Bronchial epithelial cell (primary cell): ENCODE measurements around the gene KCNK13. TPM values are rescaled to one million over a fixed set of nuclear protein-coding genes. Genes with fewer than 3 reads are reported as not detected.
A peak's percentile ranks its signal among the peaks of the same experiment; 100 is the strongest.
"Not testable (repeated sequence)": the region's sequence is repeated elsewhere in the genome, so short reads cannot be mapped to it uniquely, and the experiment has no call there.

Experiments used
- DNase-seq: peaks from one replicate; pipeline ENCODE4 v3.0.0-alpha.2; 2010; ENCODE audit warnings: low read depth
- FAIRE-seq: peaks from 2 replicates; lab custom pipeline; 2011; peaks lifted over from hg19 to GRCh38; lab: Jason Lieb, UNC
- H3K27me3 ChIP-seq: 2 replicates; pipeline ENCODE4 v1.5.1; 2011; ENCODE audit warnings: low read length; ENCODE audit not compliant: control insufficient read depth, insufficient read depth
- H3K36me3 ChIP-seq: 2 replicates; pipeline ENCODE4 v1.5.1; 2011; ENCODE audit warnings: low read length; ENCODE audit not compliant: control insufficient read depth, insufficient read depth
- H3K4me3 ChIP-seq: 2 replicates; pipeline ENCODE4 v1.5.1; 2011; ENCODE audit warnings: mild to moderate bottlenecking, low read depth, low read length, control low read depth
- total RNA-seq: library from RNA; depleted of rRNA; stranded (reverse); fragments of >200 nt; gene quantifications from 2 replicates; pipeline ENCODE4 v1.2.1, GENCODE V29; 2014
- TF ChIP-seq, protein P1 (sequence below): IDR thresholded peaks from 2 replicates; pipeline ENCODE4 v1.5.1; 2011; ENCODE audit warnings: mild to moderate bottlenecking, moderate library complexity, low read length, control low read depth, inconsistent platforms; ENCODE audit not compliant: insufficient read depth, severe bottlenecking

KCNK13 gene
- total RNA-seq, 1 donor from 2014 or later: not detected

DNA sequence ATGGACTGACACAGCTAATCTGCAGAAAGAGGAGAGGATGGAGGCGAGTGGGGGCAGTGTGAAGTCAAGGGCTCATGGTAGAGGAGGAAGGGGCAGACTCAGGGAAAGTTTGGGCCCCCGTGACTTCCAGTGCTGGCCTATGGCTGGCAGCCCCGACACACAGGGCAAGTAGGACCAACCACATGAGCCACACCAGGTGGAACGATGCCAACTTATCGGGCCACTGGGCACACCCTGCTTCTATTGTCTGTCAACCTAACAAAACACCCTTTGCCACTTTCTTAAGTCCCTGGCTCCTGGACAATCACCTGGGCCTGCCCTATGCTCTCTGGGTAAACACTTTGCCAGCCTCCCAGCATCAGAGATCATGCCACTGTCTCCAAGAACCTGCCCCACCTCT lies 129.4 kb downstream of the KCNK13 start:
- H3K27me3 ChIP-seq: no peaks in the 10 kb centered on the region
- H3K4me3 ChIP-seq: no peak overlapping the region
- H3K36me3 ChIP-seq: no peaks in the 10 kb centered on the region
- DNase-seq (no peak), FAIRE-seq (no peak)
- TF ChIP-seq, protein P1, sequence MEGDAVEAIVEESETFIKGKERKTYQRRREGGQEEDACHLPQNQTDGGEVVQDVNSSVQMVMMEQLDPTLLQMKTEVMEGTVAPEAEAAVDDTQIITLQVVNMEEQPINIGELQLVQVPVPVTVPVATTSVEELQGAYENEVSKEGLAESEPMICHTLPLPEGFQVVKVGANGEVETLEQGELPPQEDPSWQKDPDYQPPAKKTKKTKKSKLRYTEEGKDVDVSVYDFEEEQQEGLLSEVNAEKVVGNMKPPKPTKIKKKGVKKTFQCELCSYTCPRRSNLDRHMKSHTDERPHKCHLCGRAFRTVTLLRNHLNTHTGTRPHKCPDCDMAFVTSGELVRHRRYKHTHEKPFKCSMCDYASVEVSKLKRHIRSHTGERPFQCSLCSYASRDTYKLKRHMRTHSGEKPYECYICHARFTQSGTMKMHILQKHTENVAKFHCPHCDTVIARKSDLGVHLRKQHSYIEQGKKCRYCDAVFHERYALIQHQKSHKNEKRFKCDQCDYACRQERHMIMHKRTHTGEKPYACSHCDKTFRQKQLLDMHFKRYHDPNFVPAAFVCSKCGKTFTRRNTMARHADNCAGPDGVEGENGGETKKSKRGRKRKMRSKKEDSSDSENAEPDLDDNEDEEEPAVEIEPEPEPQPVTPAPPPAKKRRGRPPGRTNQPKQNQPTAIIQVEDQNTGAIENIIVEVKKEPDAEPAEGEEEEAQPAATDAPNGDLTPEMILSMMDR: no peak

- H3K4me3 ChIP-seq: no peak overlapping the region
- H3K36me3 ChIP-seq: no peaks in the 10 kb centered on the region
- H3K27me3 ChIP-seq: no peaks in the 10 kb centered on the region
- no peak for FAIRE-seq
- TF ChIP-seq, protein P1: no peak
- no peak for DNase-seq
Observed at GRCh38 chr14:90191585-90191984, 129.8 kb downstream of the KCNK13 start.

GRCh38 chr14:90193925-90194324 lies 132.1 kb downstream of the KCNK13 start:
- DNase-seq (no peak), FAIRE-seq (no peak)
- no peaks in the 10 kb centered on the region for H3K36me3 ChIP-seq

DNA sequence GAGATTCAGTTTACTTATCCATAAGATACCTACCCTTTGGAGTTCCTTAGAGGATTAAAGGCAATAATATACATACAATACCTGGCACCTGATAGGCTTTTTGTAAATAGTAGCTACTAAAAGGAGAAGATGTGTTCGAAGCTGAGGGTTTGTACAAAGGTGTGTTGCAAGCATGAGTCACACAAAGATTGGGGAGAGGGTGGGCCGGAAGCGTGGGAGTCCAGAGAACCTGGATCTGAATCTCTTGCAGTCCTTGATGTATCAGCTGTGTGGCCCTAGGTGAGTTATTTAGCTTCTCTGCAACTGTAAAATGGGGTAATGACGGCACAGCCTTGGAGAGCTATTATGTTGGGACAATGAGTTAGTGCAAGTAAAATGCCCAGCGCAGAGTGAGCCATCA lies 132.9 kb downstream of the KCNK13 start:
- FAIRE-seq (peak; percentile 28), DNase-seq (peak; percentile 54)
- H3K4me3 ChIP-seq: no peak overlapping the region
- peaks cover 2% of the 10 kb centered on the region for H3K27me3 ChIP-seq
- H3K36me3 ChIP-seq: no peaks in the 10 kb centered on the region
- TF ChIP-seq, protein P1: no peak

More at GRCh38 chr14:90193925-90194324, 132.1 kb downstream of the KCNK13 start:
- H3K4me3 ChIP-seq: no peak overlapping the region
- TF ChIP-seq, protein P1: no peak
- H3K27me3 ChIP-seq: peaks cover 2% of the 10 kb centered on the region

- TF ChIP-seq, protein P1: no peak
- FAIRE-seq: no peak
Observed at GRCh38 chr14:90198541-90199060, 136.8 kb downstream of the KCNK13 start.

DNA sequence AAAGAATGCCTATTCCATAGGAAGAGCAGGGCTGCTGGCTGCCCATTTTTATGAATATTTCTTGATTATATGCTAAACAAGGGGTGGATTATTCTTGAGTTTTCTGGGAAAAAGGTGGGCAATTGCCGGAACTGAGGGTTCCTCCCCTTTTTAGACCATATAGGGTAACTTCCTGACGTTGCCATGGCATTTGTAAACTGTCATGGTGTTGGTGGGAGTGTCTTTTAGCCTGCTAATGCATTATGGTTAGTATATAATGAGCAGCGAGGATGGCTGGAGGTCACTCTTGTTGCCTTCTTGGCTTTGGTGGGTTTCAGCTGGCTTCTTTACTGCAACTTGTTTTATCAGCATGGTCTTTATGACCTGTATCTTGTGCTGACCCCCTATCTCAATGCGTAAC lies 138.8 kb downstream of the KCNK13 start:
- not testable (repeated sequence) for H3K4me3 ChIP-seq, DNase-seq, H3K36me3 ChIP-seq, FAIRE-seq, H3K27me3 ChIP-seq

More at GRCh38 chr14:90198541-90199060, 136.8 kb downstream of the KCNK13 start:
- Histone ChIP-seq H3K36me3 (no peaks in the 10 kb centered on the region), H3K27me3 (peaks cover 2% of the 10 kb centered on the region), H3K4me3 (no peak overlapping the region)
- DNase-seq: no peak
